Measurements from ENCODE around the gene MYCBP. TPM values are rescaled to one million over a fixed set of nuclear protein-coding genes. Genes with fewer than 3 reads are reported as not detected.
"Not testable (repeated sequence)": the region's sequence is repeated elsewhere in the genome, so short reads cannot be mapped to it uniquely, and the experiment has no call there.

The MYCBP gene
- total RNA-seq, 1 donor from 2014 or later, result 21.8 TPM

GRCh38 chr1:38865112-38865715 is 7.9 kb downstream of the MYCBP start:
- ATAC-seq, result peak; percentile 24

- no peak for ATAC-seq
Observed at GRCh38 chr1:38860454-38860795, 12.7 kb downstream of the MYCBP start.

GRCh38 chr1:38859561-38860453 is 13.3 kb downstream of the MYCBP start, which contains the start of gene RRAGC:
TSS of gene RRAGC (minus strand) at chr1:38859772. CDS start at chr1:38859646, 126 bp downstream.
- ATAC-seq, result peak; percentile 98

- ATAC-seq, result peak; percentile 74
Observed at GRCh38 chr1:38858833-38859560, 14.2 kb downstream of the MYCBP start.

- ATAC-seq, result no peak
Observed at GRCh38 chr1:38852780-38853179, 20.4 kb downstream of the MYCBP start.

- ATAC-seq, result no peak
Observed at GRCh38 chr1:38848071-38848470, 25.1 kb downstream of the MYCBP start.

GRCh38 chr1:38846210-38846609 is 26.9 kb downstream of the MYCBP start:
- ATAC-seq, result no peak

- not testable (repeated sequence) for ATAC-seq
Observed at GRCh38 chr1:38845088-38845487, 28.1 kb downstream of the MYCBP start.

- ATAC-seq, result no peak
Observed at GRCh38 chr1:38840281-38840680, 32.9 kb downstream of the MYCBP start.

GRCh38 chr1:38839363-38839762 is 33.8 kb downstream of the MYCBP start:
- ATAC-seq, result no peak

- ATAC-seq, result not testable (repeated sequence)
Observed at GRCh38 chr1:38836316-38836715, 36.8 kb downstream of the MYCBP start.

GRCh38 chr1:38834937-38835827 is 38.0 kb downstream of the MYCBP start:
- peak; percentile 92 for ATAC-seq

- no peak for ATAC-seq
Observed at GRCh38 chr1:38834221-38834782, 38.8 kb downstream of the MYCBP start.

- no peak for ATAC-seq
Observed at GRCh38 chr1:38833146-38833545, 40.0 kb downstream of the MYCBP start.

GRCh38 chr1:38832370-38832734 is 40.8 kb downstream of the MYCBP start:
- no peak for ATAC-seq

- no peak for ATAC-seq
Observed at GRCh38 chr1:38831731-38832369, 41.3 kb downstream of the MYCBP start.

- no peak for ATAC-seq
Observed at GRCh38 chr1:38829368-38829767, 43.8 kb downstream of the MYCBP start.

- ATAC-seq, result no peak
Observed at GRCh38 chr1:38827318-38827717, 45.8 kb downstream of the MYCBP start.

GRCh38 chr1:38826886-38827285 is 46.3 kb downstream of the MYCBP start:
- ATAC-seq, result no peak

- no peak for ATAC-seq
Observed at GRCh38 chr1:38826262-38826661, 46.9 kb downstream of the MYCBP start.

- no peak for ATAC-seq
Observed at GRCh38 chr1:38820860-38821259, 52.3 kb downstream of the MYCBP start.
